Endometrial microvascular endothelial cells (primary cell): ENCODE results near the gene MROH2B. TPM values are rescaled to one million over a fixed set of nuclear protein-coding genes. Genes with fewer than 3 reads are reported as not detected.
"Not testable (repeated sequence)": the region's sequence is repeated elsewhere in the genome, so short reads cannot be mapped to it uniquely, and the experiment has no call there.

Source experiments
- in situ Hi-C: cut with HindIII; loops from 2 replicates; pipeline ENCODE4 v1.10.0; 2017; ENCODE audit warnings: low sequenced_read_pairs, low pct_unique_long_range_greater_than_20kb; ENCODE audit errors: inconsistent ontology term
- total RNA-seq: library from RNA; depleted of rRNA; stranded (reverse); fragments of >200 nt; gene quantifications from one replicate; pipeline ENCODE4 v1.2.3, GENCODE V29; 2015; ENCODE audit errors: inconsistent ontology term

MROH2B gene
- total RNA-seq, 1 donor from 2014 or later = not detected

GRCh38 chr5:41048986-41049385 is 22.2 kb downstream of the MROH2B start:
- in situ Hi-C loops = no loop called here

- in situ Hi-C loops = no loop called here
These were observed 27.9 kb downstream of the MROH2B start for GRCh38 chr5:41043109-41043747.

GRCh38 chr5:41032973-41033372 is 38.2 kb downstream of the MROH2B start:
- in situ Hi-C loops = no loop called here

DNA sequence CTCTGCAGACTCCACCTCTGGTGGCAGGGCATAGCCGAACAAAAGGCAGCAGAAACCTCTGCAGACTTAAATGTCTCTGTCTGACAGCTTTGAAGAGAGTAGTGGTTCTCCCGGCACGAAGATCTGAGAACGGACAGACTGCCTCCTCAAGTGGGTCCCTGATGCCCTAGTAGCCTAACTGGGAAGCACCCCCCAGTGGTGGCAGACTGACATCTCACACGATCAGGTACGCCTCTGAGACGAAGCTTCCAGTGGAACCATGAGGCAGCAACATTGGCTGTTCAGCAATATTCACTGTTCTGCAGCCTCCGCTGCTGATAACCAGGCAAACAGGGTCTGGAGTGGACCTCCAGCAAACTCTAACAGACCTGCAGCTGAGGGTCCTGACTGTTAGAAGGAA is 48.5 kb downstream of the MROH2B start:
- in situ Hi-C loops = not testable (repeated sequence)

DNA sequence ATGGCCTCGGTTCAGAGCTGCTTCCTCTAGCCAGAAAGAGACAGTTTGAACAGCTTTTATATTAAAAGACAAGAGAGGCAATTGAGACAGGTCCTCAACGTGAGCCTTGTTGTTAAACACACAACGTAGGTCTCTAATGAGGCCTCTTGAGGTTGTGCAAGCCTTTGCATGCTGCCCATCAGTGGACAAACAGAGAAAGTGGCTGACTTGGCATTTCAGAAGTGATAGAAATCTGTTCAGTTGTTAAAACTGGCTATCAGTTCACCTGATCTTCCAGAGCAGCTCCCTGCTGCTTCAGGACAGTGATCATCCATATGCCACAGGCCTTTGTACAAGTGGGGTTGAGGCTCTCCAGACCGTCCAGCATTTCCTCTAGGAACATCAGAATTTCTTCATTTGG is 58.8 kb downstream of the MROH2B start:
- in situ Hi-C loops = no loop called here

GRCh38 chr5:41010572-41010971 is 60.6 kb downstream of the MROH2B start:
- in situ Hi-C loops = no loop called here

DNA sequence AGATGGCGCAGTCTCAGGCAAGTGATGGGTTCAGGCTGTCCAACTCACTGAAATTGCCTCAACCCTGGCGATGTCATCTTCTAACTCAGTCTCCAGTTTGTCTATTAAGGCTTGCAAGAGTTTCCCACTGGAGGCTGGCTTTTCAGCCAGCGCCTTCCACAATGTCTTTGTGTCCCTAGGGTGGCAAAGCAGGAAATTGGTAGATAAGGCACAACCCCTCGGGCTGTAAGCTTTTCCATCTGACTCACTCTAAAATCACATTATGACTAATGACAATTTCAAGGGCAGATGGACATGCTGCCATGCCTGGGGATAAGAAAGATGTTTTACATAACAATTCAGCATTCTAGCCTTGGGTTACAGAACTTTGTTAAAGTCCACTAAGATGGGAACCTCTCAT is 61.9 kb downstream of the MROH2B start:
- in situ Hi-C loops = no loop called here

DNA sequence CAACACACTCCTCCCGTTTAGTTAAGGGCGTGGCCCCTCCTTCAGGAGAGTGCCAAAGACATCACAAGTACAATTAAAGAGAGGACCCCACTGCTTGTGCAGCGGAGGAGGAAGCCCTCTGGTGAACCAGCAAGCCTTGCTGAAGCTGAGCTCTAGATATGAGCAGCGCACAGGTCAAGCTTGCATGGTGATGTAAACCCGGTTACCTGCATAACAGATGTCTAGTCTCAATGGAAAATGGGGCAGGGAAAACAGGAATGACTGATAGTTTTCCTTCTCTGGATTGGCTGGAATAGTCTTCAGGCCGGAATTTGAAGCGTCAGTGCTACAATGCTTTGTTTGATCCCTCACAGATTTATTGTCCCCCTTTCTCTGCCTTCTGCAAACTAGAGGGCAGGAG is 66.2 kb downstream of the MROH2B start:
- in situ Hi-C loops = no loop called here

- in situ Hi-C loops = no loop called here
These were observed 67.3 kb downstream of the MROH2B start for GRCh38 chr5:41003670-41004376.

DNA sequence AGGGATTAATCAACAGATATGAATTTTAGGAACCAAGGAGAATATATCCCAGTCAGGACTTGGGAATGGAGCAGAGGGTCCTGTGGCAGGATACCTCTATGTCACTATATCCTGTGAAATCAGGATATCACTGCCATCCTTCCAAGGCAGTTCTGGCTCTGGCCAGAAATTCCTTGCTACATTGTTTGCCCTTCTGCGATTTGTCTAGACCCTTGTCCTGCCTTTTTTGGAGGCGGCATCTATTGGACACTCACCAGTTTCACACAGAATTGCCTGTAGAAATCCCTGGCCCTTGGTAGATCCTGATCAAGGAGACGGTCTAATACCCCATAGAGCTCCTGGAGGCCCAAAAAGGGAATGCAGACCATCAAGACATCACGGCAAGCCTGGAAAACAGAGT is 71.2 kb downstream of the MROH2B start:
- in situ Hi-C loops = no loop called here

DNA sequence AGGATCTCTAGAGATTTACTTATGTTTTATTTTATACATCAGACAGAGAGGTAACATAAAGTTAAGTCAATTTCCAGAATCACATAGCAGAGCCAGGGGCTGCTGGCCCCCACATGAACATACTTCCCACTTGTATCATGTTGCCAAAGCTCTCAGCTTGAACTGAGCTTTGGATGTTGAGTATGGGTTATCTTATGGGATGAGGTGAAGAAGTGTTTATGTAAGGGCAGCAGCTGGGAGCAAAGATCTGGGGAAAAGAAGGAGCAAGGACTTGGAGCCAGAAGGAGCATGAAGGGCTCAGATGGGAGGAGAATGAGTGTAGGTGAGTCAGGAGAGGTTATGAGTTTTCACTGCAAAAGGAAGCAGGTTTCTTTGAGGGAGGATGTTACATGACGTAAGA is 72.0 kb downstream of the MROH2B start:
- in situ Hi-C loops = no loop called here

DNA sequence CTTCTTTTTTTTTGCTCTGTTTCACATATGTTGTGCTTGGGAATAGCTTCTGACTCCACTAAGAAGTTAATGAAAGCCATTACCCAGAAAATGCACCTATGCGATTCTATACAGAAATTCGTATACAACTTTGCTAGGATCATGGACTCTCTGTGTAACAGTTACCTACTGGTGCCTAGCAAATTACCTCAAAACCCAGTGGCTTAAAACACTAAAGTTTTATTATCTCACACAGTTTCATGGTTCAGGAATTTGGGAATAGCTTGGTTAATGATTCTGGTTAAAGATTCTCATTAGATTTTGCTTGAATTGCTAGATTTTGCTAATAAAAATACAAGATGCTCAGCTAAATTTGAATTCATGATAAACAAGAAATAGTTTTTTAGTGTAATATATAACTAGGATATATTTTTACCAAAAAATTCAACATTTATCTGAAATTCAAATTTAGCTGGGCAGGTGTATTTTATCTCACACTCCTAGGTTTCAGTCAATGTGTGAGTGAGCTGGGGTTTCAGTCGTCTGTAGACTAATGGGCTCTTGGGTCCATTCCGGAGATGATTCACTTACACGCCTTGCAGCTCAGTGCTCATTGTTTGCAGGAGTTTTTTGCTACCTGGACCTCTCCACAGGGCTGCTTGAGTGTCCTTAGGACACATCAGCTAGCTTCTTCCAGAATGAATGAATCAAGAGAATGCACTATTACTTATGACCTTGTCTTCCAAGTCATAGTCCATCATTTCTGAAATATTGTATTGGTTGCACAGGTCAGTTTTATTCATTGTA is 75.1 kb downstream of the MROH2B start:
- in situ Hi-C loops = no loop called here

DNA sequence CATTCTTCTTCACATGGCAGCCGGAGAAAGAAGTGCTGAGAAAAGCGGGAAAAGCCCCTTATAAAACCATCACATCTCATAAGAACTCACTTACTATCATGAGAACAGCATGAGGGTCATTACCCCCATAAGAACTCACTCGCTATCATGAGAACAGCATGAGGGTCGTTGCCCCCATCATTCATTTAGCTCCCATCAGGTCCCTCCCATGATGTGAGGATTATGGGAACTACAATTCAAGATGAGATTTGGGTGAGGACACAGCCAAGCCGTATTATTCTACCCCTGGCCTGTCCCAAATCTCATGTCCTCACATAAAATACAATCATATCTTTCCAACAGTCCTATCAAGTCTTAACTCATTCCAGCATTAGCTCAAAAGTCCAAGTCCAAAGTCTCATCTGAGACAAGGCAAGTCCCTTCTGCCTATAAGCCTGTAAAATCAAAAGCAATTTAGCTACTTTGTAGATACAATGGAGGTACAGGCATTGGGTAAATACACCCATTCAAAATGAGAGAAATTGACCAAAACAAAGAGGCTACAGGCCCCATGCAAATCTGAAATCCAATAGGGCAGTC is 79.1 kb downstream of the MROH2B start:
- in situ Hi-C loops = no loop called here

- in situ Hi-C loops = no loop called here
These were observed 79.8 kb downstream of the MROH2B start for GRCh38 chr5:40991168-40991980.

GRCh38 chr5:40988746-40989510 is 82.2 kb downstream of the MROH2B start:
- in situ Hi-C loops = no loop called here

DNA sequence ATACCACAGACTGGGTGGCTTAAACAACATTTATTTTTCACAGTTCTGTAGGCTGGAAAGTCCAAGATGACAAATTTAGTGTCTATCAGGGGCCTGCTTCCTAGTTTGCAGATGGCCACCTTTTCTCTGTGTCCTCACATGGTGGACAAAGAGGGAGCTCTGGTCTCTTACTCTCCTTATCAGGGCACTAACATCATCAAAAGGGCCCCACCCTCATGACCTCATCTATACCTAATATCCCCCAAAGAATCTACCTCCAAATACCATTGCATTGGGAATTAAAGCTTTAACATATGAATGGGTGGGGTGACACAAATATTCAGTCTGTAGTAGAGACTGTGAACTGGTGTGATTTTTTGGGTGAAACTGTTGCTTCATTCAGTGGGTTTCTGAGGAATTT is 83.8 kb downstream of the MROH2B start:
- in situ Hi-C loops = no loop called here

DNA sequence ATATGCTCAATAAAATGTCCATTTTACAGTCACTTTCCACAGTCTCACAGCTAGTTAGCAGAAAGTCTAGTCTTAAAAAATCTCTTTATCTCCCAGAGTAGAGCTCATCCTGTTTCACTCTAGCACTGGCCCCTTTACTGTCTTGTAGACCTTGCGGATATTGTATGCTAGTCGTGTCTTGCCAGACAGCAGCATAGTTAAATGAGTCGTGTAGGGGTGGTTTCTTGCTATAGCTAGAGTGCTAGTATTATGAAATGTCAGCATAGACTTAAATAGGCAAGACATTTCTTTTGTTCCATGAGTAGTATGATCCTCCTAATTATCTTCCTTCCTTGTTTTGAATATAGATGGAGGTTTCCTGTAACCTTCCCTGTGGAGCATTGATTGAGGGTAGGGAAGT is 84.5 kb downstream of the MROH2B start:
- in situ Hi-C loops = no loop called here

DNA sequence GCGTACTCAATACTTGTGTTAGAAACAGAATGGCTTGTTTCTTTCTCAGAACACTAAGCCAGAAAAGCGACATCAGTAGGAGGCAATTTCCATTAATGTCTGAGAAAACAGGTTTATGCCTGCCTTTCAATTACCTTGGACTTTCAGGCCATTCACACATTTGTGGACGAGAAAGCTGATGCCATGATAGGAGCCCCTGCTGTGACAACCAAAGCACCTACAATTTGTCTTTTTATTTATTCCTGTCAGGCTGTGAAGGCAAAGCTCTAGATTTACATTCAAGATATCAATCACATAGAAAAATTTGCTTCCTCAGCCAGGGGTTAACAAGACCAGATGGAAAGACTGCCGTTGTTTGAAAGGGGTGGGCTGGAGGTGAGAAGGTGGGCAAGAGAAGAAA is 85.6 kb downstream of the MROH2B start:
- in situ Hi-C loops = no loop called here
